Upper lobe of left lung (tissue), 6 donors: ENCODE data around the gene TMEM132D. TPM values are rescaled to one million over a fixed set of nuclear protein-coding genes. Genes with fewer than 3 reads are reported as not detected.

Source experiments
- ATAC-seq, 2 donors: fragments of 200-7000 bp; cut with Tn5 transposase; one replicate each; pipeline ENCODE4 v1.9.1; 2022; ENCODE audit warnings: mild to moderate bottlenecking in 2 of 2, moderate library complexity in 2 of 2; ENCODE audit not compliant: low FRiP score in 2 of 2
- DNase-seq, 2 donors: peaks; one replicate each; pipeline ENCODE4 v3.0.0-alpha.2; 2019 to 2020
- H3K27ac ChIP-seq, 4 donors: fragments of 200-600 bp; sonication (generic); one replicate each; pipeline ENCODE4 v1.5.1; 2016 to 2019
- H3K27me3 ChIP-seq, 4 donors: fragments of 200-600 bp; sonication (generic); one replicate each; pipeline ENCODE4 v1.5.1; 2017 to 2019
- H3K36me3 ChIP-seq, 4 donors: fragments of 200-600 bp; sonication (generic); one replicate each; pipeline ENCODE4 v1.5.1; 2016 to 2019
- H3K4me1 ChIP-seq, 4 donors: fragments of 200-600 bp; sonication (generic); one replicate each; pipeline ENCODE4 v1.5.1; 2018 to 2019
- H3K4me3 ChIP-seq, 4 donors: fragments of 200-600 bp; sonication (generic); one replicate each; pipeline ENCODE4 v1.5.1; 2017 to 2019; ENCODE audit warnings: mild to moderate bottlenecking in 2 of 4, moderate library complexity in 1 of 4
- H3K9me3 ChIP-seq, 4 donors: fragments of 200-600 bp; sonication (generic); one replicate each; pipeline ENCODE4 v1.5.1; 2018 to 2019
- EP300 ChIP-seq, 4 donors: sonication (generic); formaldehyde crosslinking; IDR thresholded peaks; one replicate each; pipeline ENCODE4 v1.5.1; 2017; ENCODE audit warnings: antibody characterized with exemption in 4 of 4, control low read depth in 2 of 4
- POLR2A ChIP-seq, 4 donors: fragments of 450-650 bp; IDR thresholded peaks; one replicate each; pipeline ENCODE4 v1.5.1; 2016 to 2017; ENCODE audit warnings: antibody characterized with exemption in 4 of 4, mild to moderate bottlenecking in 2 of 4
- POLR2AphosphoS5 ChIP-seq, 2 donors: sonication (generic); formaldehyde crosslinking; IDR thresholded peaks; one replicate each; pipeline ENCODE4 v1.5.1; 2017; ENCODE audit warnings: antibody characterized with exemption in 2 of 2
- WGBS, 2 donors: methylation state at CpG; one replicate each; pipeline ENCODE4 v1.1.5; 2017 to 2018; 5-methylcytosine and 5-hydroxymethylcytosine counted together
- total RNA-seq, 6 donors: library from RNA; depleted of rRNA in 4 of 6; stranded (reverse); fragments of >200 nt in 4 of 6; gene quantifications; one replicate each; pipeline versions ENCODE4 v1.1.0 to v1.2.1, GENCODE V29; 2016 to 2021
- TF ChIP-seq, protein P1 (sequence below), 6 experiments: fragments of 450-650 bp in 4 of 6; fragments of 200-600 bp in 2 of 6; sonication (generic) in 2 of 6; IDR thresholded peaks; one replicate each; pipeline ENCODE4 v1.5.1; 2016 to 2019; ENCODE audit warnings: antibody characterized with exemption in 6 of 6
- donor health status: DM: no; HTN: no; CAD: no; lungs with moderate emphysema.
- donor health status: DM: no; HTN: yes; CAD: no; lungs with severe emphysema.

The TMEM132D gene
- total RNA-seq, 6 donors from 2014 or later = 0.30 to 1.0 (median 0.79) TPM; not detected in 1

DNA sequence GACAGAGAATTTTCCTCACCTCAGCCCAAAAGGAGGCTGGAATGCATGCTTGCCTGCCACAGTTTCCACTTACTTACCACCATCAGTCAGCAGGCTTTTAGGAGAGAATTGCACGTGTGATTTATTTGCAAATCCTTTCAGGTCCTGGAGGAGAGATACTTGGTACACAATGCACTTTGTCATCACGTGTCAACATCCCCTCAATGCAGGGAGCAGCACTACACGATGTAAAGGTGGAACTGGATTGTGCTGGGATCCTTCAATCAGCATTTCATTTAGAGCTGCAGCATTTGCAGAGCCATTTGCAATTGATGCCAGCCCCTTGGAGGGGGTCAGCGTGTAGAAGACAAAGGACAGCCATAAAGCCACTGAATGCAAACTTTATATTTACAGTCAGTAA is 832.5 kb downstream of the TMEM132D start:
- H3K9me3 ChIP-seq = no peaks in the 10 kb centered on the region
- 35 to 36% methylated on average over 4 of the region's 4 CpGs for WGBS, 2 donors
- H3K27ac ChIP-seq = no peak overlapping the region
- no peaks in the 10 kb centered on the region for H3K27me3 ChIP-seq
- DNase-seq = no peak
- no peak for ATAC-seq
- no peak overlapping the region for H3K4me3 ChIP-seq
- TF ChIP-seq, protein P1, sequence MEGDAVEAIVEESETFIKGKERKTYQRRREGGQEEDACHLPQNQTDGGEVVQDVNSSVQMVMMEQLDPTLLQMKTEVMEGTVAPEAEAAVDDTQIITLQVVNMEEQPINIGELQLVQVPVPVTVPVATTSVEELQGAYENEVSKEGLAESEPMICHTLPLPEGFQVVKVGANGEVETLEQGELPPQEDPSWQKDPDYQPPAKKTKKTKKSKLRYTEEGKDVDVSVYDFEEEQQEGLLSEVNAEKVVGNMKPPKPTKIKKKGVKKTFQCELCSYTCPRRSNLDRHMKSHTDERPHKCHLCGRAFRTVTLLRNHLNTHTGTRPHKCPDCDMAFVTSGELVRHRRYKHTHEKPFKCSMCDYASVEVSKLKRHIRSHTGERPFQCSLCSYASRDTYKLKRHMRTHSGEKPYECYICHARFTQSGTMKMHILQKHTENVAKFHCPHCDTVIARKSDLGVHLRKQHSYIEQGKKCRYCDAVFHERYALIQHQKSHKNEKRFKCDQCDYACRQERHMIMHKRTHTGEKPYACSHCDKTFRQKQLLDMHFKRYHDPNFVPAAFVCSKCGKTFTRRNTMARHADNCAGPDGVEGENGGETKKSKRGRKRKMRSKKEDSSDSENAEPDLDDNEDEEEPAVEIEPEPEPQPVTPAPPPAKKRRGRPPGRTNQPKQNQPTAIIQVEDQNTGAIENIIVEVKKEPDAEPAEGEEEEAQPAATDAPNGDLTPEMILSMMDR (IDR thresholded peaks at IDR 0.05) = no peak
- TF ChIP-seq EP300 (IDR thresholded peaks at IDR 0.05) (no peak), POLR2AphosphoS5 (IDR thresholded peaks at IDR 0.05) (no peak), POLR2A (IDR thresholded peaks at IDR 0.05) (no peak)
- H3K4me1 ChIP-seq = no peaks in the 10 kb centered on the region
- H3K36me3 ChIP-seq = no peaks in the 10 kb centered on the region

DNA sequence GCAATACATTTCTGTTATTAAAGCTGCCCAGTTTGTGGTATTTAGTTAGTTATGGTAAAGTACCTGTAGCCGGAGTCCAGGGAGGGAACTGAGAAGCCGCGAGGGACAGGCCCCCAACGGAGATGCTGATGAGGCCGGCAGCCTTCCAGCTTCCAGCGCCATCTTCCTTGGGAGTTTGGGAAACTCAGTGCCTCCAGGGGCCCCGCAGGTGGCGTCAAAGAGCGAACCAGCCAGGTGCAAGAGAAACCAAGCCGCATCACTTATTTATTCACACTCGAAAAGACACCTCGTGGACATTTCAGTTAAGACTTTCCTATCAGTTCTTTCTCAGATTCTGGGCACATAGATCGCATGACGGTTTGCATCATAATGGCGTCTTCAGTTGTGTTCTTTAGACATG is 833.9 kb downstream of the TMEM132D start:
- Histone ChIP-seq H3K27me3 (no peaks in the 10 kb centered on the region), H3K4me3 (no peak overlapping the region), H3K4me1 (no peaks in the 10 kb centered on the region), H3K27ac (no peak overlapping the region), H3K9me3 (no peaks in the 10 kb centered on the region), H3K36me3 (no peaks in the 10 kb centered on the region)
- TF ChIP-seq, protein P1 (IDR thresholded peaks at IDR 0.05) = no peak
- no peak for TF ChIP-seq POLR2AphosphoS5 (IDR thresholded peaks at IDR 0.05)
- no peak for TF ChIP-seq POLR2A (IDR thresholded peaks at IDR 0.05)
- no peak for TF ChIP-seq EP300 (IDR thresholded peaks at IDR 0.05)
- no peak for ATAC-seq
- 54 to 57% methylated on average over 15 of the region's 15 CpGs for WGBS, 2 donors
- no peak for DNase-seq

DNA sequence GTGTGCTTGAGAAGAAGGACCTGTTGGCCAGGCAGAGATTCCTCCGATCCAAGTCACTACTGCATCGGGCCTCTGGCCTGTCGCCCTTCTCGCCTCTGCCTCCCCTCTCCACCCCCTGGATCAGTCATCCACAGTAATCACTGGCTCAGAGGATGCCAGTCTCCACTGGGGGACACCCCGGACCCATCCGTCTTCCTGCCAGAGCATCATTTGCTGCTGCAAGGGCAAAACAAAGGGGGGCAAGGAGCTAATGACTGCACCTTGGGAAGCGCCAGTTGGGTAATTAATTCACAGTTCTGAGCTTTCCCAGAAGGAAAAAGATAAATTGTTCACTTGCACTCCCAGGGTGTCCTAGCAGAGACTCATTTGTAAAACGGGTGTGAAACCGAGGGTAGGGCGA is 835.1 kb downstream of the TMEM132D start:
- ATAC-seq (no peak), DNase-seq (no peak)
- no peak overlapping the region for H3K4me3 ChIP-seq
- H3K27me3 ChIP-seq = no peaks in the 10 kb centered on the region
- no peaks in the 10 kb centered on the region for H3K36me3 ChIP-seq
- no peak for TF ChIP-seq POLR2AphosphoS5 (IDR thresholded peaks at IDR 0.05)
- TF ChIP-seq, protein P1 (IDR thresholded peaks at IDR 0.05) = no peak
- TF ChIP-seq EP300 (IDR thresholded peaks at IDR 0.05) = no peak
- TF ChIP-seq POLR2A (IDR thresholded peaks at IDR 0.05) = no peak
- no peak overlapping the region for H3K27ac ChIP-seq
- WGBS, 2 donors = 74 to 77% methylated on average over 7 to 10 of the region's 10 CpGs
- no peaks in the 10 kb centered on the region for H3K4me1 ChIP-seq
- no peaks in the 10 kb centered on the region for H3K9me3 ChIP-seq

DNA sequence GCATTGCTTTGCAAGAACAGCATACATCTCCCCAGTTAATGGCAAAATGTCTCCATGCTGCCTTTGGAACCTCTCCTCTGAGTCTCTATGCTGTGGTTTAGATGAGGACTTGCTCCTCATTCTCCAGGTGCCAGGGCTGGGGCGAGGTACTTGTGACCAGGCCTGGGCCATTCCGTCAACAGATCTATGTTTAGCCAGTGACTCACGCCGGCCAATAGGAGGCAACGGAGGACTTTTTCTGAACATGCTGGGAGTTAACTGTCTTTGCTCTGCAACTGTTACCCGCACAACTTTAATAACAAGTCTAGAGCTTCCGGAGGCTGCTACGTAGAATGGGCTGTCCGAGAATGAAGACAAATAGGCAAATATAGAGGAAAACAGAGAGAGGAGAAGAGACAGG is 836.3 kb downstream of the TMEM132D start:
- Histone ChIP-seq H3K9me3 (no peaks in the 10 kb centered on the region), H3K36me3 (no peaks in the 10 kb centered on the region), H3K4me3 (no peak overlapping the region), H3K27ac (no peak overlapping the region), H3K27me3 (no peaks in the 10 kb centered on the region), H3K4me1 (no peaks in the 10 kb centered on the region)
- no peak for TF ChIP-seq EP300 (IDR thresholded peaks at IDR 0.05)
- TF ChIP-seq, protein P1 (IDR thresholded peaks at IDR 0.05) = peak in 1 of 6 experiments; percentile 12
- 31 to 38% methylated on average over 9 of the region's 9 CpGs for WGBS, 2 donors
- ATAC-seq (no peak), DNase-seq (no peak)

DNA sequence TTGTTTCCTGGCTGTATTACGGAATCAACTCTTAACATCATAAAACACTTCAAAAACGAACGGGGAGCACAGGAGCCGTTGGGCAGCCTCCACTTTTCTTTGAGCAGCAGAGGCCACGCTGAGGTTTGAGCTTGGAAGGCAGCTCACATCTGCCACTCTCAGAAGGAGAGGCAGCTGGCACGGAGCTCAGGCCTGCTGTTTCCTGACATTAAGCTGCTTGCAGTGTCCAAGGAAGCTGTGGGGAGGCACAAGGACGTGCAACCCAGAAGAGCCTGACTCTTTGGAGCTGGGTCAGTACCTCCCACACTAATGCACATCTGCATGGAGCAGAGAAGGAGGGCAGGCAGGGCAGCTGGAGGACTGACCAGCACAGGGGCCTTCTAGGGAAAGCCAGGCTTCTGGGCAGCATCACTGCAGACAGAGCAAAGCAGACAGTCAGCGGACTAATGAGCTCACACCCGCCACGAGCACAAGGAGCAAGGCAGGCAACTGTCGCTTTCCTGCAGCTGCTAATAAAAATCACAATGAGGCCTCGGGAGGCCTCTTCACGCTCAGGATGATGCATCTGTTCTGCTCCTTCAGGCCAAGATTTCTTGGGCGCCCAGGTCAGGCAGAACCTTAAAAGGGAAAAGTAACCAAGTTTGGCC is 839.5 kb downstream of the TMEM132D start:
- no peaks in the 10 kb centered on the region for H3K9me3 ChIP-seq
- H3K36me3 ChIP-seq = no peaks in the 10 kb centered on the region
- ATAC-seq (peak in 1 of 2 donors; percentile 39), DNase-seq (no peak)
- WGBS, 2 donors = 47 to 55% methylated on average over 10 to 14 of the region's 14 CpGs
- no peaks in the 10 kb centered on the region for H3K4me1 ChIP-seq
- H3K27ac ChIP-seq = no peak overlapping the region
- no peak overlapping the region for H3K4me3 ChIP-seq
- TF ChIP-seq POLR2A (IDR thresholded peaks at IDR 0.05) = no peak
- TF ChIP-seq, protein P1 (IDR thresholded peaks at IDR 0.05) = no peak
- no peak for TF ChIP-seq POLR2AphosphoS5 (IDR thresholded peaks at IDR 0.05)
- no peak for TF ChIP-seq EP300 (IDR thresholded peaks at IDR 0.05)
- H3K27me3 ChIP-seq = no peaks in the 10 kb centered on the region
